GM21619 (cell line): ENCODE results near the gene IGSF21.

Experiments
- ATAC-seq: cut with Tn5 transposase; IDR thresholded peaks from one replicate; pipeline ENCODE4 v1.9.1; 2021; ENCODE audit not compliant: unreplicated experiment

Gene IGSF21

DNA sequence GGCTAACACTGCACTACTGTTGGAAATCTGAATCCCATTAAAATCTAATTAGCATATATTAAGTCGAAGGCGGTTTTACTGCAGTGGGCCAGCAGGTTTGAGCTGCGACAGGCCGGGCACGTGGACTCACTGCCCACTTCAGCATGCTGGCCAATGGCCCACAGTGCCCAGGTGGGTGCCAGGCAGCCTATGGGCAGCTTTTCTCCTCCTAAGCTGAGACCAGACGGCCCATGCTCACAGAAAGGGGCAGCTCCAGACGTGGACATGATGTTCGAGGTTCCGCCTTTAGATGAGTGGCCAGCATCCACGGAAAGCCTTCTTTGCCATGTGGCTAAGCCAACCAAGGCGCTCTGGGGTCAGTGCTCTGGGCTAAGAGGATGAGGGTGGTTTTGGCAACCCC lies 283.4 kb downstream of the IGSF21 start:
- ATAC-seq, result no peak

DNA sequence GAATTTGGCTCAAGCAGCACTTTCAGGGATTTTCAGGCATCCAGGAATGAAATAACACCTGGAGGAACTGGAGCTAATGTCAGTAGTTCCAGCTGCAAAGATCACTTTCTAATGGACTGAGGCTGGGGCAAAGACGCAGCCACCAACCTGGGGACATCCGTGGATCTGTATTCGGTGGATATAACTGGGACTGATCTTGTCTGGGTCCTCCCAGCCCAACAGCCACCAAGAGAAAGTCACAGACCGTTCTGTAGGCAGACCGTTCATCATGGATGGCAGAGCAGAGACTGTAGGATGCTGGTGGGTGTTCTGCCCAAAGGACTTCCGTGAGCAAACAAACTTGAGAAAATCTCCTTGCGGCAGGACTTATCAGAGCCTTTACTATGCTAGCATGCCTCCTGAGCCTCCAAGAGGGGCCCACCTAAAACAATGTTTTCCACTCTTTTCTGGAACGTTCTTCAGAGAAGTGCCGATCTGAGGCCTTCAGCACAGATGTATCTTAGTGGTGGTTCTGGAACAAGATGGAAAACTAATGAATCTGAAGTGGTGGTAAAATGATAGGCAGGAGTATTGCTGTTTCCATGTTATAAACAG lies 287.1 kb downstream of the IGSF21 start:
- no peak for ATAC-seq

DNA sequence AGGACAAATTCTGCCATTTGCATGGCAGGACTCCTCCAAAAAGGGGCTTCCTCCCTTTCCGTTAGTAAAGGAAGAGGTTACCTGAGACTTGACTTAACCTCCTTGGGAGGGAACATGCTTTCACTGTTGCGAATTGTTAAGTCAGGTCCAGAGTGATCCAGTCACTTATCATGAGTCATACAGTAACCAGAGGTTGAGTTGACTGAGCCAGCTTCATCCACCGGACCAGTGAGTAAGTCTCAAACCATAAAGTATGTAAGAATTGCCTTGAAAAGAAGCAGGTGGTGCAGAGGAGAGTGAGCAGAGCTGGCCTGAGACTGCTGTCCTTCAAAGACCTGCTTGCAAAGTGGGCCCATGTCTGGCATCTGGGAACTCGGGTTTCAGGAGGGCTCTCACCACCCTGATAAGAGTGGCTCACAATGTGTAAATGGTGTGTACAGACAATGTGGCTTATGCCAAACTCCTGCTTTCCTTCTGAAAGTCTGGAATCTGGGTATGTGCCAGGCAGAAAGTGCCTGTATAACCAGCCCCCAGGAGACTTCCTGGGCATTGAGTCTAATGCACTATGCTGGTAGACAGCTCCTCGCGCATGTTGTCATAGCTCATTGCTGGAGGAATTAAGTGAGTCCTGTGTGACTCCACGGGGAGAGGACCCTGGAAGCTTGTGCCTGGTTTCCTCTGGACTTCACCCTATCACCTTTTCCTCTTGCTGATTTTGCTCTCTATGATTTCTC lies 288.8 kb downstream of the IGSF21 start:
- ATAC-seq, result no peak

DNA sequence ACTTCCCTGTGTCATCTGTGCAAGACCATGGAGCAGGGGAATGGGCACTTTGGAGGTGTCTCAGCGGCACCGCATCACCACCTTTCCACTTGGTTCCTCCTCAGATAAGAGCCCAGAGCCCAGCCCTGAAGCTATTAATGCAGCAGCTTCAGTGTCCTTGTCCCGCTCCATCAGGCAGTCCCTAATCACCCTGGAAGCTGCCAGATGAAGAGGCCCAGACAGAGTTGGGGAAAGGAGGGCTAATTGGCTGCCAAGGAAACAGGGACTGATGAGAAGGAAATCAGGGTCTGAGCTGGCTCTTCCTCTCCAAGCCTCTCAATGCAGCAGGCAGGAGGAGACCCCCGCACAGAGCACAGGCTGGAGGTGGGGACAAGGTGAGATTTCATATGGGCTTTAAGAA lies 290.0 kb downstream of the IGSF21 start:
- ATAC-seq, result no peak

DNA sequence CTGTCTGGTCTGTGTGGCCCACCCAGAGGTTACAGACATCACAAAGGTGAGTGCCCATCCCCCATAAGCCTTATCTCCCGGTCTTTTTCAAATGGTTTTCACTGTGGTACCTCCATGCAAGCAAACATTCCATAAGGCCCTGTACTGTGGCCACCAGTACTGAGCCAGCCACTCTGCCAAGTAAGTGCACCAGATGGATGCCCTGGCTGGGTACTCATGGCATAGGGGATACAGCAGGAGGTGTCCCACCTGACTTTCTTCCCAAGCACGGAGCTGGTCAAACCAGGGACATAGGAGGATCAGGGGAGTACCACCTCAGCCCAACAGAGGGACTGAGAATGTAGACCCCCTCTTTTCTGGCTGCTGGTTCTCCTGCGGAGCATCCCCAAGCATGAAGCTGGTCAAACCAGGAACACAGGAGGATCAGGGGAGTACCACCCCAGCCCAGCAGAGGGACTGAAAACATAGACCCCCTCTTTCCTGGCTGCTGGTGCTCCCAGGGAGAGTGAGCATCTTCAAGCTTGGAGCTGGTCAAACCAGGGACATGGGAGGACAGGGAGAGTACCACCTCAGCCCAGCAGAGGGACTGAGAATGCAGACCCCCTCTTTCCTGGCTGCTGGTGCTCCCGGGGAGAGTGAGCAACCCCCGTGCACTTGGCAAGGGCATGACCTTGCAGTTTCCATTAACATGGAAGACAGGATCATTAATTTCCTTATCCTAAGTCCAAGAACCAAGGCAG lies 291.4 kb downstream of the IGSF21 start:
- no peak for ATAC-seq

DNA sequence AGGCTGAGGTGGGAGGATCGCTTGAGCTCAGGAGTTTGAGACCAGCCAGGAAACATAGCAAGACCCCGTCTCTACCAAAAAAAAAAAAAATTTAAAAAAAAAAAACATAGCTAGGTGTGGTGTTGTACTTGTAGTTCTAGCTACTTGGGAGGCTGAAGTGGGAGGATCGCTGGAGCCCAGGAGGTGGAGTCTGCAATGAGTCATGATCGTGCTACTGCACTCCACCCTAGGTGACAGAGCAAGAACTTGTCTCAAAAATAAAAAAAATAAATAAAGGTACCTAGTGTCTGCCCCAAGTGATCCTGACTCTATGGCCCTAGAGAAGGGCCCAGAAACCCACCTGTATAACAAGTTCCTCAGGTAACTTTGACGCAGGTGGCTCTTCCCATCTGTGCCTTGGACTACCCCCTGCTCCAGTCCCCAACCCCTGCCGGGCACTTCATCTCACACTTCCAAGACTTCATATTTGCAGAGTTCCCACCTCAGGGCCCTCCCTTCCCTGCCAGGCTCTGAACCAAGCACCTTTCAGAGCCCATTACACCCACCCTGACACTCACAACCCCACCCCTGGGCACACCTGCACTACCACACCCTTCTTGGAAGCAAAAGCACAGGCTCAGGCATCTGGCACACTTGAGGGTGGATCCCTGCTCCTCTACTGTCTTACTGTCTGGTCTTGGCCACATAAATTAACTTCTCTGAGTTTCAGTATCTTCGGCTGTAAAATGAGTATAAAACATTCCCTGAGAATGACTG lies 292.9 kb downstream of the IGSF21 start:
- ATAC-seq, result no peak

DNA sequence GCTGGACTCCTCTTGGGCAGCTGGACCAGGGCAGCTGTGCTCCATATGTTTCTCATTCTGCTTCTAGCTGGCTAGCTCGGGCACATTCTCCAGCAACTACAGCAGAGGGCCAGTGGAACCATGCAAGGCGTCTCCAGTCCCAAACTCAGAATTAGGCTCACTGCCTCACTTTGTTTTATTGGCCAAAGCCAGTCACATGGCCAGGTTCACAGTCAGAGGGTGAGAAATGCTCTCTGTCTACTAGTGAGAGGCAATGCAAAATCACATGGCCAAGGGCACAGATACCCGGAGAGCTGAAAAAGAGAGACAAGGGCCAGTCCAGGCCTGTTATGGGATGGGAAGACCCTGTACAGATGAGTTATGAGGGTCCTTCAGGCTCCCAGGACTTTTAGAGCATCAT lies 294.3 kb downstream of the IGSF21 start:
- no peak for ATAC-seq

DNA sequence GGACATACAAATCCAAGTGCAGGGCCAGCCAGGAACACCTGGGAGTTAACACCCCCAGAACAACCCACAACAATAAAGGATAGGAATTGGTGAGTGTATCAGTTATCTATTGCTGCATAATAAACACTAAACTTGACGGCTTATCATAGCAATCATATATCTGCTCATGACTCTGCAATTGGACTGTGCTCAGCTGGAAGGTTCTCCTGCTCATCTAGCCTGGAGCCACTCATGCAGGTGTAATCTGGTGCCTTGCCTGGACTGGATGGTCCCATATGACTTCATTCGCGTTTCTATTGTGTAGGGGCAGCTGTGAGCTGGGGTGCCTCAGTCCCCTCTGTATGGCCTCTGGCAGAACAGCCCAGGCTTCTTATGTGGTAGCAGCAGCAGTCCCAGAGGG lies 296.9 kb downstream of the IGSF21 start:
- no peak for ATAC-seq

DNA sequence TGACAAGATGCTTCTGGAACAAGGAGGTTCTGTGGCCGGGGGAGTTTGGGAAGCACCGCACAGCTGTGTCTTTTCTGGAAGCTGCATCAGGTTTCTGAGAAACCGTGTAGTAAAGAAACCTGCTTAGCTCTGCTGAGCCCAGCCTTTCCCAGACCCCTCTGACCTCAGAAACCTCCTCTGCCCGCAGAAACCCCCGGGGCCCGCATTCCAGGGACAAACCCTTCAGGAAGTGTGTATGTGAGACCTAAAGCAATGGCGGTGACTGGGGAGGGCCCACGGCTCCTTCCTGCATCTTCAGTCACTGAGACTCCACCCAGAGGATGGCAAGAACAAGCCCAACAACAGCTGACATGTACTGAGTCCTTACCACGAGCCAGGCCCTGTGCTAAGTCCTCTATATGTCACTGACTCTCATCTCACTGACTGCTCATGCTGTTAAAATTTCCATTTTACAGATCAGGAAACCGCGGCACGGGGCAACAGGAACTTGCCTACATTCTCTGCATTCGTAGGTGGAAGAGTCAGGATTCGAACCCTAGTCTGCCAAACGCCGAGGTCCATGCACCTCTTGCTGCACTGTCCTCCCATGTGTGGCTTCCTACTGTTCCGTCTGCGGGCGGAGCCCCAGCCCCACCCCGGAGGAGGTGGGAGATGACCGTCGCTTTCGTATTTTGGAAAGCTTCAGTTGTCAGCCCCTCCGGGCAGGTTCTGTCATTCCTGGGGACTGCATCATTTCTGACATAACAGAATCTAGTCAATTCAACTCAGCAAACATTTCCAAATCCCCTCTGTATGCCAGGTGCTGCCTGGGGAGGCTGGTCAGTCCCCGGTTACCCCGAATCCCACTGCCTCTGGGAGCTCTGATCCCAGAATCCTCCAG lies 299.8 kb downstream of the IGSF21 start:
- ATAC-seq, result no peak

DNA sequence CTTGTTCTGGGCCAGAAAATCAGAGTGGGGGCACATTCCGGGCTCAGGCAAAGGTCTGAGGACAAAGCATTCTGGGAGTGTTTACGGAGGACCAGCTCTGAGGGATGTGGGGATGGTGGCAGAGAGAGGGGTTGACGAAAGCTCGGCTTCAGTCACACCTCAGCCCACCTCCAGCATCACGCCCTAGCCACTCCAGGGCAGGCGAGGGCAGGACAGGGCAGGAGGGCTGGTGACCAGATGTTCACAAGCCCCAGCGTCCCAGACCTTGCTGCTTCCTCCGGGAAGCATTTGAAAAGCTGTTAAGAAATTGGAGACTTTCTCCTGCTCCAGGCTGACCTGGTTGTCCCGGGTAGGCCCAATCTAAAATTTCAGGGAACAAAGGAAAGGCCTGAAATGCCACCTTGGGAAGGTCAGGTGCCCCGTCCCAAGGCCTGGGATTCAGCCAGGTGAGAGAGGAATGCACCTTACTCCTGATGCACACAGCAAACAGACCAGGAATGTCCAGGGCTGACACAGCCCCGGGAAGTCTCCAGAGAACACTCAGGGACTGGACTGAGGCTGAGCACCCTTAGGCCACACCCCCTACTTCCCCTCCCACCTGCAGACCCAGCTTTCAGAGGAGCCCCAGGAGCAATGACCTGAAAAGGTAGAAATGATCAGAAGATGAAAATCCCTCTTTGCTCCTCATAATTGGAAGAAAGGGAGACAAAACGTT lies 301.2 kb downstream of the IGSF21 start:
- no peak for ATAC-seq

DNA sequence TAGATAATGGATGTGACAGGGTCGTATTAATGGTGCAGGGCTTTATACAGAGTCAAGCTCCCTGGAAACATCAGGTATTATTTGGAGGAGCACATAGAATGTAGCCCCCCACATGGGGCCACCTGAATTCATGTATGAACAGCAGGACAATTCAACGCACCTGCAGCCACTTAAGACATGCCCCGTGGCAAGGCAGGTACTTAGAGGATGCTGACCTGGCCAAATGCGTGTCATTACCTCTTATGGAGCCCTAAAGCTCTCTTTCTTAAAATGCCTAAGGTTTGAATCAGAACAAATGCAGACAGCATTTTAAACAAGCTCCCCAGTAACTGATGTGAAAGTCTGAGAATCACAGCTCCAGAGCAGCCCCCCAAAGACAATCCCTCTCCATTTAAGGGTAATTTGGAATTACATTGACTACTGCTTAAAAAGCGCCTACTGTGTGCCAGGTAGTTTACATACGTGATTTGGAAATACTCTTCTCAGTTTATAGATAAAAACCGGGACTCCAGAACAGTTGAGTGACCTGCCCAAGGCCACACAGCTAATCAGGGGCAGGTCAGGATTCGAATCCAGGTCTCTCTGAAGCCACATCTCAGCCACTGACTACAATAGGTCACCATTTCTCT lies 302.1 kb downstream of the IGSF21 start:
- no peak for ATAC-seq

DNA sequence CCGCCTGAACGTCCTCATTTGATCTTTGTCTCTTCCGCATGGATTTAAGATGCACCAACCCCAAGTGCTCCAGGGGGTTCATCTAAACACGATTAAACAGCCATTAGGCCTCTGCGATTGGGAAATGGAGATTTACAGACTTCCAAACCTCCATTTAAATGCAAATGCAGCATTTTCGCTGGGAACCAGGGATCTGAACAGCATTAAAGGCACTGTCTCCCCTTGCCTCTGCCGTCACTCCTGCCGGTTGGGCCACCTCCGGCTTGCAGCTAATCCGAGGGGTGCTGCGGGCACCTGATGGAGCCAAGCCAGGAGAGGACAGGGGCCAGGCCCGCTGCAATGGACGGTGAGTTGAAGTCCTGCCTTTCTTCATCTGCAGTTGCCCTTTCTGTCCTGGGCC lies 302.8 kb downstream of the IGSF21 start:
- ATAC-seq, result no peak

DNA sequence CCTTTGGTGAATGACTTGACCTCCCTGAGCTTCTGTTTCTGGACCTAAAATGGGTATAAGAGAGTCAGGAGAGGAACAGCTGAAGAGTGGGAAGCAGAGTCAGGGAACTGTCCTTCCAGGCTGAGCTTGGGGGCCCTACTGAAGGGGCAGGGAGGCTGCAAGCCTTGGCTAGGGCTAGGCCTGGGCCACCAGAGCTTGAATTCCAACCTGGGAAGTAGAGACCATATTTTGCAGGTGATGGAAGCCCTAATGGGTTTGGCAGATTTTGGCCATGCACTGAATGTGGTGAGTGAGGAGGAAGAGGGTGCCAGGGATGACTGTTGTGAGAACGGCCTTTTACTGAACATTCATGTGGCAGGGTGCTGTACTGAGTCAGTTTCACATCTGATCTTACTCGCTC lies 303.7 kb downstream of the IGSF21 start:
- ATAC-seq, result no peak

DNA sequence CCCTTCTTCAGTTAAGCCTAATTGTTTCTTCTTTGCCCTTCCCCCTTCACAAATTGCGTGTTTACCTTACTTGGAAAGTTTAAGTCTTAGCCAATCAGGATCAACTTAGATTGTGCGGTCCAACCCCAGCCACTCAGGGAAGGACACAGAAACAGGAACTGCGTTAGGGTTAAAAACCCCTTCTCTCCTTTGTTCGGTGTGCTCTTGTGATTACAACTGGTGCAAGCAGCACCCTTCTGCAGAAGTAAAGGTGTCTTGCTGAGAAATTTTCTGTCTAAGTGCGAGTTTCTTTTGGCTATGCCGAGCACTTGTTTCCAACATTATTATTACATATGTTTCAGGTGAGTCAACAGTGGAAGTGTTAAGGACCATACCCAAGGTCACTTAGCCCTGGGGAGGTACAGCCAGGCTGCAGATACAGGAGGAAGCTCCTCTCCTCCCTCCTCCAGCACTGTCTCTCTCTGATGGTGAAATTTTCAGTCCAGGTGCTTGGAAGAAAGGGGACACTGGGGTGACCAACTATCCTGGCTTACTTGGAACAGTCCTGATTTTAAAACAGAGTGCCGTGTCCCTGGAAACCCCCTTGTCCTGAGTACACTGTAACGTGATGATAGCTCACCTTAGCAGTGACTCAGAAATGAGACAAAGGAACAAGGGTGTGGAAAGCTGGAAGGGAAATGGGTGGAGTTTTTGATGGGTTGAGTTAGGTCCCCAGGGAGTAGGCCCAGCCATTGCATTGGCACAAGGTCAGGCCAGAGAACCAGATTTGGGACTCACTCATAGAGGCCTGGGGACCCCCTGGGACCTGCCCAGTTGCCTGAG lies 304.4 kb downstream of the IGSF21 start:
- no peak for ATAC-seq

DNA sequence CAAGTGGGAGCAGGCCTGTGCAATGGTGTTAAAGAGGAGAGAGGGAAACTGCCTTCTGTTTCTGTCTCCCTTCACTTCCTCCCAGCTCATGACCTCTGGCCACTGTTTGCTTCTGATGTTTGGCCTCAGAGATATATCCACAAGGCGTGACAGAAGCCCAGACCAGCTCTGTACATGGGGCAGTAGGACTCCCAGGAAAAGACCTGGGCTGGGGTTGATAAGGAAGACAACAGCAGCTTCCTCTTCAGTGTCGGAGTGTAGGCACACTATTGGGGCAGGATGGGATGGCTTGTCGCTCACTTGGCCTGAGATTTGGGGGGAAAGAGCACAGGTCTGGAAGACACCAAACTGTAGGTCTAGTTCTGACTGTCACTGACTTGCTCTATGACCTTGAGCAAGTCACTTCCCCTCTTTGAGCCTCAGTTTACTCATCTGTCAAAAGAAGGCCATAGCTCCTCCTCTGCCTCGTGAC lies 305.3 kb downstream of the IGSF21 start:
- no peak for ATAC-seq

DNA sequence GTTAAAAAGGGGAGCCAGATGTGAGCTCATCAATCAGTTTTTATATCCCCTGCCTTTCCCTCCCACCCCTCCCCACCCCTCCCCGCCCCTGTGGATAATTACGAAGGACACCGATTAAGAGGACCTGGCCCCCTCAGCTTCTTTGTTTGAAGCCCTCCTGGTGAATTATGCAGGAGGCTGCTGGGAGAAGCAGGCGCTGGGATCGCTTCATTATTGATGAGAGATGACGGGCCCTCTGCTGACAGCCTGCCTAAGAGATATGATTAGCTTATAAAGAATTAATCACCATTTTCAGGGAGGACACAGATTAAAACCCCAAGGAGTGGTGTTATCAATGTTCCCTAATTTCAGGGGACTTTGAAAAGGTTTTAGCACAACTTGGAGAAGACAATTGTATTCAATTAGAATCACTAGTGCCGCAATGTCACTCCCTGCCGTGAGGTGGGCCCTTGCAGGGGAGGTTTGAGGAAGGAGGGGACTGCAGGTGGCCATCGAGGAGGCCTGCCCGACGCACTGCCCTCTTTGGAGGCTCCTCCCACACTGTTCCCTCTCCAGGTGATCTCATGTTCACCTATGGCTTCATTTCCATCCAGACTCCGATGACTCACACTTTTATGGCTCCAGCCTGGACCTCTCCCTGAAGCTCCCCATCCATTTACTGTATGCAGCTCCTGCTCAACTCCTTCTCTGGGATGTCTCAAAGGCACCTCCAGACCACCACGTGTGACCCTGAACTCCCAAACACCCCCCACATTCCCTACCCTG lies 306.1 kb downstream of the IGSF21 start:
- ATAC-seq, result no peak

DNA sequence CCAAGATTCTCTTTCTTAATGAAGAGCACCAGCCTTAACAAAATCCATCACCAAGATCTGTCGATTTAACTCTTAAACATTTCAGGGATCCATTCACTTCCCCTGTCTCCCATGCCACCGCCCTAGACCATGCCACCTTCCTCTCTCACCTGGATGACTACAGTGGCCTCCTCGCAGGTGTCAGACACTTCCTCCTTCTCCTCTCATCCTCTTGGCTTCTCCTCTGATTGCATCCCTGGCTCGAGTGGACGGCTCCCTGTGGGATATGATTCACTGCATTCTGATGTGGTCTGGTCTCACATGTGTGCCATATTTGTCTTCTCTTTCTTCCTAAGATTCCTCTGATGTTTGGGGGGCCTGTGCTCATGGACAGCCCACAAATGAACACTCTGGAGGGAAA lies 306.7 kb downstream of the IGSF21 start:
- ATAC-seq, result no peak
